GM21717 (cell line): ENCODE results near the gene TOM1L2.

ENCODE experiments used
- ATAC-seq: cut with Tn5 transposase; IDR thresholded peaks from one replicate; pipeline ENCODE4 v1.9.1; 2021; ENCODE audit warnings: mild to moderate bottlenecking, moderate library complexity; ENCODE audit not compliant: unreplicated experiment

The TOM1L2 gene

GRCh38 chr17:17972126-17972951 lies at the start of gene TOM1L2, which contains the start of gene DRC3:
TSS of gene TOM1L2 (minus strand) at chr17:17972400. CDS start at chr17:17972313, 87 bp downstream.
TSS of gene DRC3 (plus strand) at chr17:17972862. CDS start at chr17:17977599, 4,737 bp downstream.
- ATAC-seq = peak; percentile 90

- no peak for ATAC-seq
Measured at GRCh38 chr17:18021372-18021771, 49.2 kb upstream of the TOM1L2 start.

DNA sequence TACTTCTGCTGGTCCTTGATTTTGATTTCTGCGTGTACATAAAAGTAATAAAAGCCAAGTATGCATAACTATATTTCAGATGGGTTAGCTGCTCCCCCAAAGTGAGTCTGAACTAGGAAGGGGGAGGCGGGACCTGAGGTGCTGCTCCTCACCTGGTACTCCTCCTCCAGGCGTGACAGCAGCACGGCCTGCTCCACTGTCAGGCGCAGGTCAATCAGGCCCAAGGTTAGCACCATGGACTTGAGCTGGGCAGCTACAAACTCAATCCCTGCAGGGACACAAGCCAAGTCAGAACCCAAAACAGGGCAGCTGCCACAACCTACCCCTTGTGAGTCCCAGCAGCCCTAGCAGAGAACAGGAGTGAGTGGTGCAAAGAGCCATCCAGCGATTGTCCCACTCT lies 48.8 kb upstream of the TOM1L2 start:
- ATAC-seq = no peak

- ATAC-seq = no peak
Measured at GRCh38 chr17:18019838-18020154, 47.6 kb upstream of the TOM1L2 start.

- no peak for ATAC-seq
Measured at GRCh38 chr17:18018411-18018921, 46.3 kb upstream of the TOM1L2 start.

DNA sequence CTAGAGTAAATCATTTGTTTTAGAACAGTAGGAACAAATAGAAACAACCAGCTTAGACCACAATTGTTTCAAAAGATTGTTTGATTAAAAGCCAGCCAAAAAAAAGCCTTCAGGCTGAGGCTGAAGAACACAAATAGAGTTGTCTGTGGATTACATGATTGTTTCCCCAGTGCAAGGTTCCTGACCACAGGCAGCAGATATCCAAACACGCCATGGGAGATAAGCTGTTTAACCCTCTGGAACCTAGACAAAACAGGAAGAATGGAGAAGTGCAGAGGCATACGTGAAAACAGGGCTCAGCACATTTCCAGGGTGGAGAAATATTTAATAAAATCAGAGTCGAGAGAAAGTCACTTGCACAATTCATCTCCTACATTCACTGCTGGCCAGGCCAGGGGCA lies 45.8 kb upstream of the TOM1L2 start:
- no peak for ATAC-seq

DNA sequence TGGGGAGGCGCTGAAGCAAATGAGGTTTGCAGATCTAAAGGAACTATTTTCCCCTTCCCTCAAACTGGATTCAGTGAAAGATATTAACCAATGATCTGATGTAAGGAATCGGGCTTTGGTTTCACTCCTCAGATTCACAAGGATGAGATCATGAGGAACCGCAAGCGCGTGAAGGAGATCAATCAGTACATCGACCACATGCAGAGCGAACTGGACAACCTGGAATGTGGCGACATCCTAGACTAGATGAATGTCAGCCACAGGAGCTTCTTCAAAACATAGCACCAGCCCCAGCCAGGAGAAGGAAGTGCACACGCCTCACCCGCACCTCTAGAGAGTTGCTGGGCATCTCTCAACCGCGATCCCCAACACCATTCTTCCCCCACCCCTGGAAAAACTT lies 44.2 kb upstream of the TOM1L2 start:
- no peak for ATAC-seq

GRCh38 chr17:18015593-18015992 lies 43.4 kb upstream of the TOM1L2 start:
- ATAC-seq = no peak

- no peak for ATAC-seq
Measured at GRCh38 chr17:18014006-18014405, 41.8 kb upstream of the TOM1L2 start.

DNA sequence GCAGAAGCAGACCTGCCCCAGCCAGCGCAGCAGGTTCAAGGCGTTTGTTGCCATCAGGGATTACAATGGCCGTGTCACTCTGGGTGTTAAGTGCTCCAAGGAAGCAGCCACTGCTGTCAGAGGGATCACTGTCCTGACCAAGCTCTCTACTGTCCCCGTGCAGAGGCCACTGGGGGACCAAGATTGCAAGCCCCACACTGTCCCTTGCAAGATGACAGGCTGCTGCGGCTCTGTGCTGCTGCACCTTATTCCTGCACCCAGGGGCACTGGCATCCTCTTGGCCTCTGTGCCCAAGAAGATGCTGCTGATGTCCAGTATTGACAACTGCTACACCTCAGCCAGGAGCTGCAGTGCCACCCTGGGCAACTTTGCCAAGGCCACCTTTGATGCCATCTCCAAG lies 39.1 kb upstream of the TOM1L2 start:
- ATAC-seq = no peak

DNA sequence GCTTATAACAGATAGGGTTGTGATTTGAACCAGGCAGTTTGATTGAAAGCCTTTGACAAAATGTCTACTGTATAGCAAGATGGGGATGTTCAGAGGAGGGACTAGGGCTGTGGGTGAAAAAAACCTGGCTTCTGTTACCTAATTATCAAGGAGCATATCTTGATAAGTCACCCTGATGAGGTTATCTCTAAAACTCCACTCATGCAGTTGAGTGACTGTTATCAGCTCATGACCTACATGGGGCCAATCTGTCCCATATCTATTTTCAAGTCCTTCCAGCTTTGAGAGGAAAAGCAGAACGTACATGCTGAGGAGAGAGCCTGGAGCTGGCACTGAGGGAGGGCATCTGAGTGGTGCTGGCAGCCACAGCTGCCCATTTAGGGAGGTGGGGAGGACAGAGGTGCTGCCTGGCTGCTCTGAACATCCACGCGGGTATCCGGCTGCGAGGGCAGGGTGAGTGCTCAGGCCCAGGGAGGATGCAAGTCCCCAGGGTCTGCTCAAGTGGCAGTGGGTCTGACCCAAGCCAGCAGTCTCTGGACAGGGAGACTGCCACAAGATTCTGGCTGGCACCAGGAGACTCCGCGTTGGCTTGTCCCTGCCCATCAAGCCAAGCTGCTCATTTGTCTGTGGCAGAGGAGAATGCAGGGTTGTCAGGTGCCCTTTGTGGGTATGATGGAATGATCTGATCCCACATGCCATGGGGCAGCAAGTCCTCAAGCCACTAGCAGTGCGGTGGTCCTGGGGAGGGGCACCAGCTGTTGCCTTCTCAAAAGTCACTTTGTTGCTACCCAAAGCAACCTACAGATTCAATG lies 37.6 kb upstream of the TOM1L2 start:
- no peak for ATAC-seq

- no peak for ATAC-seq
Measured at GRCh38 chr17:18008496-18009268, 36.5 kb upstream of the TOM1L2 start.

- no peak for ATAC-seq
Measured at GRCh38 chr17:18006495-18007239, 34.5 kb upstream of the TOM1L2 start.

DNA sequence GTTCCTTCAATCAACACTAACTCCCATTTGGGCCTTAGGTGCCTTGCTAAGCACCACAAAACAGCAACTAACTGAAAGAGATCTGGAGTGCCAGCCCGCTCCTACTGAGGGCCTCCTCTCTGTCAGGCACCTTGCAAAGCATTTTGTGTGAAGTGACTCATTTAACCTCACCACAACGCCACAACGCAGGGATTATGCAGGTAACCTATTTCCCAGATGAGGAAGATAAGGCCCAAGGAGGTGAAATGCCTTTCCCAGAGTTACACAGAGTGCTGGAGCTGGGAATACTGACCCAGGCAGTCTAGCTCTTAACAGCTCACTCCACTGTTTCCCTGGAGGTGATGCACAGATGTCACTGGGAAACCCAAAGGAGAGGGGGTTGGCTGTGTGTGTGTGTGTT lies 33.3 kb upstream of the TOM1L2 start:
- ATAC-seq = no peak

DNA sequence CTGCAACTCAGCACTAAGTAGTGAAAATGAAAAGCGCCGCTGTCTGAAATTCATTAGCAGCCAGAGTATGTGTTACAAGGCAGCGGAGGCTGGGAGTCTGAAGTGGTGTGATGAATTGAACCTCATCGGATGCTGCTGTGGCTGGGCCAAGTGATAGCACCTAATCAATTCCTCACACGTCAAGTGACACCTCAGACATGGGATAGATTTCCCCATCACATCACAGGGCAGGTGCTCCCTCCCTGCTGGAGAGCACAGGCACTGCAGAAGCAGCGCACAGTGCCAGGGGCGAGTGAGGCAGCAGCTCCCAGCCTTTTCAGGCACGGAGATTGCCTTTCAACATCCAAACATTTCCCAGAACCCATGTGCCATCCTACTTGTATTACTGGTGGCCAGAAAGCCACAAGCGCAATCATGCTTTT lies 32.7 kb upstream of the TOM1L2 start:
- ATAC-seq = no peak

DNA sequence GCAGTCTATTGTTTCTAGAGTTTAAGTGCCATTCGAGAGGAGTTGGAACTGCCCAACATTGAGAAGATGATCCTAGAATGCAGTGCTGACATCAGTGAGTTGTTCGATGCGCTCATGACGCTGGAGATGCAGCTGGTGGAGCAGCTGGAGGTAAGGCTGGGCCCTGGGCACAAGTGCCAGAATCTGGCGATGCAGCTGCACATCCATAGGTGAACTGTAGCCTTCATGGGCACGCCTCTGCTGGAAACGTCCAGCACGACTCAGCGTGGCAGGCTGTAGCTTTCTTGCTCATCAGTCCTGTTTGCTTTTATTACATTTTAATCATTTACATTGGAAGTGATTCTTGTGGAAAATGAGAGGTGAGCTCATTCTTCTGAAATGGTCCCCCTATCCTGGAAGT lies 32.1 kb upstream of the TOM1L2 start:
- ATAC-seq = no peak

DNA sequence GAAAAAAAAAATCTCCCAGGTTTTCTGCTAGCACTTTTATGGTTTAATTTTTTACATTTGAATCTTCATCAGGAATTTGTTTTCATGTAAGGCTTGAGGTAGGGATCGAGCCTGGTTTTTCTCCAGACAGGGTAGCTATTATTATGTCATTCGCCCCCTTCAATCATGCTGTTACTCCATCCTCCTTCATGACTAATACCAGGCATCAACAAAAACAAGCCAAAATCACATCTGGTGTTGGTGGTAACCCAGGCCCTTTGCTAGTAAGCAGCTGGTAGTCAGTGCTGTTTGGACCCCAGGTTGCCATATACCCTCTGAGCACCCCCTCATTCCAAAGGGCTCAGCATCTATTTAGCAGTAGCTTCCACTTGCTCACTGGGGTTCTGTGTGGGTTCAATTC lies 30.0 kb upstream of the TOM1L2 start:
- no peak for ATAC-seq

- no peak for ATAC-seq
Measured at GRCh38 chr17:18000030-18000408, 27.8 kb upstream of the TOM1L2 start.

DNA sequence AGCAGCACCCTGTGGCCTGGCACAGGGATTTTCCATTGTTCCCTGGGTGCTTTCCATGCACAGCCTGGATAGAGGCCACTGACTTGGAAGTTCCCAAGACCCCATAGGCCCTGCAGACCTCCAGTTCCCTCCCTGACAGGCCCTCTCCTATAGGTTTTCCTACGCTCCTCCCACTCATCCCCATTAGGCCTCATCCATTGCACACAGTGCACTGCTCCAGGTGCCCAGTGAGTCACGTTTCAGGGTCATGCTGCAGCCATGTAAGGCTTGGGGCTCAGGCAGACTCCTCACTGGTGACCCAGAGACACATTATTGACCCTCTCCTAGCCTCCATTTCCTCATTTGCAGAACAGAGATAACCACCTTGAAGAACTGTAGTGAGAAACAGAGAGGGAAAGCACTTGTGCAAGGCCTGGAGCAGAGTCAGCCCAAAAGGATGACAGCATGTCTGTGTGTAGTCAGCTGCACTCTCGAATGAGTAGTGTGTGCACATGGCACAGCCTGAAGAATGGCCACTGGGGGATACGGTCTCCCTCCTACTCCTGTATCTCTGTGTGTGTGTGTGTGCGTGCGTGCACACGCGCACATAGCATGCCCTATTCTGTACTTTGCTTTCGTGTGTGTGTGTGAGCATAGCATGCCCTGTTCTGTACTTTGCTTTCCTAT lies 27.3 kb upstream of the TOM1L2 start:
- ATAC-seq = no peak

- no peak for ATAC-seq
Measured at GRCh38 chr17:17998934-17999333, 26.7 kb upstream of the TOM1L2 start.
